ENCODE data around the gene DENND11. TPM values are rescaled to one million over a fixed set of nuclear protein-coding genes. Genes with fewer than 3 reads are reported as not detected.

The DENND11 gene
- 36.0 and 40.8 TPM in 2 replicates for total RNA-seq

GRCh38 chr7:141702047-141702567 is at the start of gene DENND11:
Gene DENND11, minus strand, starts transcription at chr7:141702166. Its CDS starts 13 bp downstream, at chr7:141702153.

GRCh38 chr7:141737836-141738591 is 36.0 kb upstream of the DENND11 start, which contains the start of gene SSBP1:
Gene SSBP1, plus strand, starts transcription at chr7:141738358. Its CDS starts 809 bp downstream, at chr7:141739167.

GRCh38 chr7:141708351-141708750 is 6.4 kb upstream of the DENND11 start, which contains the start of gene WEE2:
Gene WEE2, plus strand, starts transcription at chr7:141708353. Its CDS starts 406 bp downstream, at chr7:141708759.

Other genes with a start within 250 kb of the DENND11 start
- 20.8 and 21.5 TPM in 2 replicates for gene AGK, start 150.8 kb downstream of the DENND11 start, total RNA-seq
- 0.09 TPM in 1 of 2 replicates, not detected in the other for gene WEE2, start 6.2 kb upstream of the DENND11 start, total RNA-seq
- gene SSBP1, start 36.2 kb upstream of the DENND11 start, total RNA-seq: 181 and 257 TPM in 2 replicates
- gene TAS2R3, start 61.9 kb upstream of the DENND11 start, total RNA-seq: 1.2 and 1.3 TPM in 2 replicates
- gene TAS2R4, start 74.5 kb upstream of the DENND11 start, total RNA-seq: 0.85 and 0.90 TPM in 2 replicates
- gene TAS2R5, start 88.1 kb upstream of the DENND11 start, total RNA-seq: 0.81 and 0.94 TPM in 2 replicates
- not detected in 2 replicates for gene PRSS37, start 139.3 kb upstream of the DENND11 start, total RNA-seq
- gene OR9A4, start 214.2 kb upstream of the DENND11 start, total RNA-seq: not detected in 2 replicates
- not detected in 2 replicates for gene CLEC5A, start 244.8 kb upstream of the DENND11 start, total RNA-seq

Measured in endothelial cell of coronary artery (primary cell).